Naive thymus-derived CD4-positive, alpha-beta T cell (primary cell): ENCODE results near the gene EEIG1. TPM values are rescaled to one million over a fixed set of nuclear protein-coding genes. Genes with fewer than 3 reads are reported as not detected.

Source experiments
- ATAC-seq: fragments of 150-1000 bp; cut with Tn5 transposase; 2 replicates; pipeline ENCODE4 v1.10.0; 2021; ENCODE audit warnings: mild to moderate bottlenecking, moderate library complexity
- CTCF ChIA-PET: fragments of 350-600 bp; sonication (Branson Sonifier 250); formaldehyde crosslinking; loops from one replicate; lab custom pipeline; 2021; ENCODE audit warnings: antibody characterized with exemption; lab: Charles Lee
- POLR2A ChIA-PET: fragments of 350-600 bp; sonication (Branson Sonifier 250); formaldehyde crosslinking; loops from one replicate; lab custom pipeline; 2021; ENCODE audit warnings: antibody characterized with exemption, inconsistent platforms; lab: Charles Lee
- DNase-seq, 9 donors: peaks; one replicate each; pipeline versions ENCODE4 v3.0.0 to v3.0.0-alpha.2; 2020 to 2022; ENCODE audit warnings: mixed read lengths in 1 of 9
- H3K27ac ChIP-seq: one replicate; pipeline ENCODE4 v1.7.0; 2013; ENCODE audit warnings: mild to moderate bottlenecking, low read depth, low read length, moderate library complexity
- H3K27me3 ChIP-seq, 2 donors: one replicate each; pipeline ENCODE4 v1.7.0; 2013; ENCODE audit warnings: low read length in 2 of 2, mild to moderate bottlenecking in 2 of 2, moderate library complexity in 2 of 2; ENCODE audit not compliant: control insufficient read depth in 2 of 2, insufficient read depth in 2 of 2
- H3K36me3 ChIP-seq, 3 experiments: 1 replicate in 2 of 3; 2 replicates in 1 of 3; pipeline ENCODE4 v1.7.0; 2013; ENCODE audit warnings: low read length in 3 of 3, mild to moderate bottlenecking in 3 of 3, moderate library complexity in 1 of 3; ENCODE audit not compliant: insufficient read depth in 3 of 3, control insufficient read depth in 2 of 3
- H3K4me1 ChIP-seq, 2 donors: one replicate each; pipeline ENCODE4 v1.7.0; 2013; ENCODE audit warnings: low read length in 2 of 2, mild to moderate bottlenecking in 2 of 2, moderate library complexity in 1 of 2; ENCODE audit not compliant: control insufficient read depth in 2 of 2, insufficient read depth in 2 of 2
- H3K4me3 ChIP-seq: 2 replicates; pipeline ENCODE4 v1.7.0; 2013; ENCODE audit warnings: mild to moderate bottlenecking, low read length
- H3K9me3 ChIP-seq, 3 experiments: 1 replicate in 2 of 3; 2 replicates in 1 of 3; pipeline ENCODE4 v1.7.0; 2013; ENCODE audit warnings: low read length in 3 of 3; ENCODE audit not compliant: control insufficient read depth in 2 of 3
- H3K27ac Mint-ChIP-seq, 9 donors: one replicate each; pipeline ENCODE4 v1.8.0; 2020 to 2022; ENCODE audit warnings: mixed read lengths in 9 of 9, mild to moderate bottlenecking in 8 of 9, moderate library complexity in 5 of 9, inconsistent platforms in 2 of 9
- H3K27me3 Mint-ChIP-seq, 5 donors: one replicate each; pipeline ENCODE4 v1.8.0; 2021 to 2022; ENCODE audit warnings: mixed read lengths in 5 of 5, mild to moderate bottlenecking in 1 of 5
- H3K36me3 Mint-ChIP-seq, 5 donors: one replicate each; pipeline ENCODE4 v1.8.0; 2020 to 2022; ENCODE audit warnings: mixed read lengths in 5 of 5, mild to moderate bottlenecking in 3 of 5, inconsistent platforms in 1 of 5
- H3K4me1 Mint-ChIP-seq, 7 donors: one replicate each; pipeline ENCODE4 v1.8.0; 2020 to 2022; ENCODE audit warnings: mixed read lengths in 7 of 7, mild to moderate bottlenecking in 3 of 7, inconsistent platforms in 1 of 7
- H3K4me3 Mint-ChIP-seq, 10 donors: one replicate each; pipeline ENCODE4 v1.8.0; 2020 to 2022; ENCODE audit warnings: mild to moderate bottlenecking in 10 of 10, mixed read lengths in 10 of 10, moderate library complexity in 6 of 10, inconsistent platforms in 2 of 10
- H3K9me3 Mint-ChIP-seq, 11 donors: one replicate each; pipeline ENCODE4 v1.8.0; 2020 to 2022; ENCODE audit warnings: mixed read lengths in 11 of 11, mild to moderate bottlenecking in 4 of 11, inconsistent platforms in 1 of 11, moderate library complexity in 1 of 11
- intact Hi-C, 2 donors: fragments of 100-400 bp; cut with micrococcal nuclease; formaldehyde crosslinking; loops; one replicate each; pipeline ENCODE4 v1.15.1; 2023
- polyA plus RNA-seq, 2 donors: library from polyadenylated mRNA; unstranded; fragments of 300-500 nt; fragmentation: Illumina TruSeq; gene quantifications; one replicate each; pipeline ENCODE4 v1.2.3, GENCODE V29; 2021
- total RNA-seq, 6 experiments: library from RNA in 5 of 6; stranded (reverse) in 5 of 6; gene quantifications; 1 replicate in 5 of 6; 2 replicates in 1 of 6; pipeline ENCODE4 v1.2.3 and lab custom pipeline; 2021 to 2026

The EEIG1 gene
- total and polyA plus RNA-seq, 7 experiments from 2014 or later = 124 to 664 (median 297) TPM

- Mint-ChIP-seq H3K27me3 (peaks cover 0 to 11% (median 0%) of the 10 kb centered on the region in 5 donors), H3K9me3 (peaks cover 0 to 45% (median 0%) of the 10 kb centered on the region in 11 donors), H3K27ac (peak overlapping the region in 8 of 9 donors; percentile 14 to 99 (median 76)), H3K4me1 (peaks cover 42 to 71% (median 61%) of the 10 kb centered on the region in 7 donors), H3K36me3 (peaks cover 0 to 14% (median 4%) of the 10 kb centered on the region in 5 donors), H3K4me3 (peak overlapping the region in 7 of 10 donors; percentile 27 to 53 (median 36))
- H3K4me1 ChIP-seq = peaks cover 39 to 41% of the 10 kb centered on the region in 2 donors
- no peaks in the 10 kb centered on the region for H3K9me3 ChIP-seq
- no peaks in the 10 kb centered on the region for H3K27me3 ChIP-seq
- ChIA-PET CTCF (no interaction called here), POLR2A (interaction anchor here (1.6 kb wide), 1 partner anchor 8 kb away, joined by 5 read pairs; no protein-coding TSS in a partner anchor)
- DNase-seq (no peak), ATAC-seq (no peak)
- peaks cover 0 to 7% (median 3%) of the 10 kb centered on the region in 3 experiments for H3K36me3 ChIP-seq
- no peak overlapping the region for H3K27ac ChIP-seq
- H3K4me3 ChIP-seq = no peak overlapping the region
- intact Hi-C loops = no loop called here
These were observed 46.5 kb downstream of the EEIG1 start for GRCh38 chr9:127934248-127934647.

GRCh38 chr9:127931092-127931881, 49.5 kb downstream of the EEIG1 start:
- Histone ChIP-seq H3K36me3 (peaks cover 0 to 7% (median 3%) of the 10 kb centered on the region in 3 experiments), H3K27ac (peak overlapping the region; percentile 6), H3K9me3 (no peaks in the 10 kb centered on the region), H3K4me1 (peaks cover 29 to 35% of the 10 kb centered on the region in 2 donors), H3K4me3 (peak overlapping the region; percentile 70), H3K27me3 (no peaks in the 10 kb centered on the region)
- Mint-ChIP-seq H3K4me3 (peak overlapping the region; percentile 66 to 85 (median 78)), H3K4me1 (peaks cover 25 to 57% (median 52%) of the 10 kb centered on the region in 7 donors), H3K36me3 (peaks cover 0 to 11% (median 0%) of the 10 kb centered on the region in 5 donors), H3K9me3 (peaks cover 0 to 42% (median 0%) of the 10 kb centered on the region in 11 donors), H3K27ac (peak overlapping the region; percentile 51 to 93 (median 76)), H3K27me3 (peaks cover 0 to 15% (median 0%) of the 10 kb centered on the region in 5 donors)
- CTCF ChIA-PET = no interaction called here
- ATAC-seq (peak; percentile 28), DNase-seq (no peak)
- intact Hi-C loops = no loop called here
- POLR2A ChIA-PET = interaction anchor here (0.8 to 1.1 kb wide), 3 partner anchors 10 to 103 kb away, joined by 3 read pairs; no protein-coding TSS in a partner anchor

Other genes starting within 250 kb of the EEIG1 start
- gene TOR2A, start 245.7 kb downstream of the EEIG1 start, total RNA-seq = 10 to 100 TPM in 4 of 5 experiments, 1 to 10 TPM in 1; 9.5 to 22.3 (median 10.8) TPM
- gene TOR2A, start 245.7 kb downstream of the EEIG1 start, polyA plus RNA-seq = 10 to 100 TPM; 16.6 to 20.2 TPM
- gene SH2D3C, start 202.3 kb downstream of the EEIG1 start, total RNA-seq = 10 to 100 TPM; 26.1 to 68.3 (median 51.9) TPM
- gene SH2D3C, start 202.3 kb downstream of the EEIG1 start, polyA plus RNA-seq = 10 to 100 TPM; 20.9 to 72.9 TPM
- gene CDK9, start 195.0 kb downstream of the EEIG1 start, total RNA-seq = 100 to 1,000 TPM; 110 to 135 (median 134) TPM
- 10 to 100 TPM; 37.5 to 65.9 TPM for gene CDK9, start 195.0 kb downstream of the EEIG1 start, polyA plus RNA-seq
- gene FPGS, start 178.1 kb downstream of the EEIG1 start, total RNA-seq = 100 to 1,000 TPM in 2 of 5 experiments, 10 to 100 TPM in 3; 90.4 to 123 (median 95.4) TPM
- gene FPGS, start 178.1 kb downstream of the EEIG1 start, polyA plus RNA-seq = 10 to 100 TPM; 37.3 to 51.4 TPM
- gene ENG, start 126.3 kb downstream of the EEIG1 start, total RNA-seq = 10 to 100 TPM in 4 of 5 experiments, 1 to 10 TPM in 1; 6.2 to 25.8 (median 12.5) TPM
- 1 to 10 TPM; 4.5 to 6.4 TPM for gene ENG, start 126.3 kb downstream of the EEIG1 start, polyA plus RNA-seq
- 10 to 100 TPM; 33.2 to 64.9 (median 51.6) TPM for gene AK1, start 103.3 kb downstream of the EEIG1 start, total RNA-seq
- under 1 TPM; 0.09 to 0.21 TPM for gene AK1, start 103.3 kb downstream of the EEIG1 start, polyA plus RNA-seq
- gene ST6GALNAC6, start 81.4 kb downstream of the EEIG1 start, total RNA-seq = 100 to 1,000 TPM in 3 of 5 experiments, 10 to 100 TPM in 2; 63.0 to 125 (median 107) TPM
- gene ST6GALNAC6, start 81.4 kb downstream of the EEIG1 start, polyA plus RNA-seq = 10 to 100 TPM; 28.3 to 34.5 TPM
- gene ST6GALNAC4, start 63.9 kb downstream of the EEIG1 start, total RNA-seq = 10 to 100 TPM; 28.0 to 51.0 (median 36.1) TPM
- gene ST6GALNAC4, start 63.9 kb downstream of the EEIG1 start, polyA plus RNA-seq = 10 to 100 TPM; 20.0 to 21.7 TPM
- gene PIP5KL1, start 50.2 kb downstream of the EEIG1 start, total RNA-seq = 1 to 10 TPM; 1.4 to 2.9 (median 2.1) TPM
- under 1 TPM in 1 of 2 donors, not detected in 1; 0.17 TPM for gene PIP5KL1, start 50.2 kb downstream of the EEIG1 start, polyA plus RNA-seq
- gene DPM2, start 43.1 kb downstream of the EEIG1 start, total RNA-seq = 10 to 100 TPM; 29.1 to 84.4 (median 56.8) TPM
- 10 to 100 TPM; 29.3 to 39.5 TPM for gene DPM2, start 43.1 kb downstream of the EEIG1 start, polyA plus RNA-seq
- gene NAIF1, start 86.3 kb upstream of the EEIG1 start, total RNA-seq = 10 to 100 TPM; 10.7 to 13.3 (median 11.8) TPM
- gene NAIF1, start 86.3 kb upstream of the EEIG1 start, polyA plus RNA-seq = 10 to 100 TPM in 1 of 2 donors, 1 to 10 TPM in 1; 8.6 to 14.8 TPM
- 10 to 100 TPM; 12.4 to 26.3 (median 15.1) TPM for gene SLC25A25, start 87.2 kb upstream of the EEIG1 start, total RNA-seq
- 10 to 100 TPM in 1 of 2 donors, 1 to 10 TPM in 1; 8.4 to 14.7 TPM for gene SLC25A25, start 87.2 kb upstream of the EEIG1 start, polyA plus RNA-seq
- gene PTGES2, start 146.7 kb upstream of the EEIG1 start, total RNA-seq = 10 to 100 TPM; 52.0 to 70.8 (median 61.3) TPM
- gene PTGES2, start 146.7 kb upstream of the EEIG1 start, polyA plus RNA-seq = 10 to 100 TPM; 32.3 to 36.1 TPM
- not detected for gene LCN2, start 168.5 kb upstream of the EEIG1 start, total RNA-seq
- gene LCN2, start 168.5 kb upstream of the EEIG1 start, polyA plus RNA-seq = not detected
- 10 to 100 TPM; 42.7 to 87.8 (median 48.0) TPM for gene BBLN, start 179.3 kb upstream of the EEIG1 start, total RNA-seq
- gene BBLN, start 179.3 kb upstream of the EEIG1 start, polyA plus RNA-seq = 100 to 1,000 TPM in 1 of 2 donors, 10 to 100 TPM in 1; 99.2 to 102 TPM
- 100 to 1,000 TPM; 110 to 163 (median 142) TPM for gene CIZ1, start 210.6 kb upstream of the EEIG1 start, total RNA-seq
- gene CIZ1, start 210.6 kb upstream of the EEIG1 start, polyA plus RNA-seq = 10 to 100 TPM; 11.2 to 38.2 TPM
- gene DNM1, start 222.4 kb upstream of the EEIG1 start, total RNA-seq = 1 to 10 TPM in 2 of 5 experiments, under 1 TPM in 3; 0.24 to 2.0 (median 0.94) TPM
- under 1 TPM in 1 of 2 donors, not detected in 1; 0.24 TPM for gene DNM1, start 222.4 kb upstream of the EEIG1 start, polyA plus RNA-seq